Activated CD8-positive, alpha-beta T cell treated with anti-CD3 and anti-CD28 coated beads for 36 hours (primary cell): Measurements from ENCODE around the gene NDUFAF7. TPM values are rescaled to one million over a fixed set of nuclear protein-coding genes. Genes with fewer than 3 reads are reported as not detected.
A peak's percentile ranks its signal among the peaks of the same experiment; 100 is the strongest.

Source experiments
- ATAC-seq: fragments of 200-7000 bp; cut with Tn5 transposase; one replicate; pipeline ENCODE4 v1.10.0; 2021; ENCODE audit warnings: mild to moderate bottlenecking, moderate library complexity
- CTCF ChIA-PET: fragments of 350-600 bp; sonication (Branson Sonifier 250); formaldehyde crosslinking; loops from one replicate; lab custom pipeline; 2021; ENCODE audit warnings: antibody characterized with exemption; lab: Charles Lee
- POLR2A ChIA-PET: fragments of 350-600 bp; sonication (Branson Sonifier 250); formaldehyde crosslinking; loops from one replicate; lab custom pipeline; 2021; ENCODE audit warnings: antibody characterized with exemption; lab: Charles Lee
- DNase-seq: peaks from one replicate; pipeline ENCODE4 v3.0.0-alpha.2; 2020
- H3K27ac Mint-ChIP-seq: one replicate; pipeline ENCODE4 v1.8.0; 2021; ENCODE audit warnings: mild to moderate bottlenecking, mixed read lengths
- H3K27me3 Mint-ChIP-seq: one replicate; pipeline ENCODE4 v1.8.0; 2021; ENCODE audit warnings: mixed read lengths
- H3K36me3 Mint-ChIP-seq: one replicate; pipeline ENCODE4 v1.8.0; 2021; ENCODE audit warnings: low read depth, mixed read lengths
- H3K4me1 Mint-ChIP-seq: one replicate; pipeline ENCODE4 v1.8.0; 2021; ENCODE audit warnings: low read depth, mixed read lengths
- H3K4me3 Mint-ChIP-seq: one replicate; pipeline ENCODE4 v1.8.0; 2021; ENCODE audit warnings: mild to moderate bottlenecking, moderate library complexity, mixed read lengths
- H3K9me3 Mint-ChIP-seq: one replicate; pipeline ENCODE4 v1.8.0; 2021; ENCODE audit warnings: mixed read lengths
- intact Hi-C: fragments of 100-400 bp; cut with micrococcal nuclease; formaldehyde crosslinking; loops from one replicate; pipeline ENCODE4 v1.10.0; 2022
- total RNA-seq, 2 experiments: library from RNA; stranded (reverse); gene quantifications; one replicate each; pipeline ENCODE4 v1.2.3, GENCODE V29; 2021
- TF ChIP-seq, protein P1 (sequence below): fragments of 200-600 bp; IDR thresholded peaks from one replicate; pipeline ENCODE4 v1.8.0; 2022; ENCODE audit warnings: antibody characterized with exemption, mild to moderate bottlenecking

Gene NDUFAF7
- 10 to 100 TPM; 18.4 to 22.5 TPM for total RNA-seq

GRCh38 chr2:37231241-37232130 is at the start of gene NDUFAF7, which contains the start of gene CEBPZ:
NDUFAF7 (plus strand) TSS chr2:37231658; CDS start chr2:37231706, 48 bp downstream.
CEBPZ (minus strand) TSS chr2:37231596; CDS start chr2:37231567, 29 bp downstream.
- Mint-ChIP-seq H3K4me1 (peaks cover 31% of the 10 kb centered on the region), H3K36me3 (peaks cover 35% of the 10 kb centered on the region), H3K4me3 (no peak within 1 kb of the TSS), H3K27me3 (no peaks in the 10 kb centered on the region), H3K9me3 (no peaks in the 10 kb centered on the region), H3K27ac (no peak within 1 kb of the TSS)
- ATAC-seq: peak; percentile 95
- TF ChIP-seq, protein P1, sequence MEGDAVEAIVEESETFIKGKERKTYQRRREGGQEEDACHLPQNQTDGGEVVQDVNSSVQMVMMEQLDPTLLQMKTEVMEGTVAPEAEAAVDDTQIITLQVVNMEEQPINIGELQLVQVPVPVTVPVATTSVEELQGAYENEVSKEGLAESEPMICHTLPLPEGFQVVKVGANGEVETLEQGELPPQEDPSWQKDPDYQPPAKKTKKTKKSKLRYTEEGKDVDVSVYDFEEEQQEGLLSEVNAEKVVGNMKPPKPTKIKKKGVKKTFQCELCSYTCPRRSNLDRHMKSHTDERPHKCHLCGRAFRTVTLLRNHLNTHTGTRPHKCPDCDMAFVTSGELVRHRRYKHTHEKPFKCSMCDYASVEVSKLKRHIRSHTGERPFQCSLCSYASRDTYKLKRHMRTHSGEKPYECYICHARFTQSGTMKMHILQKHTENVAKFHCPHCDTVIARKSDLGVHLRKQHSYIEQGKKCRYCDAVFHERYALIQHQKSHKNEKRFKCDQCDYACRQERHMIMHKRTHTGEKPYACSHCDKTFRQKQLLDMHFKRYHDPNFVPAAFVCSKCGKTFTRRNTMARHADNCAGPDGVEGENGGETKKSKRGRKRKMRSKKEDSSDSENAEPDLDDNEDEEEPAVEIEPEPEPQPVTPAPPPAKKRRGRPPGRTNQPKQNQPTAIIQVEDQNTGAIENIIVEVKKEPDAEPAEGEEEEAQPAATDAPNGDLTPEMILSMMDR: no peak
- ChIA-PET CTCF (interaction anchor here (1.0 to 1.6 kb wide), 3 partner anchors 35 to 75 kb away, joined by 3 to 8 read pairs (median 3); partner anchors contain the start of gene EIF2AK2), POLR2A (interaction anchor here (0.6 to 2.2 kb wide), 13 partner anchors 9 to 145 kb away, joined by 3 to 9 read pairs (median 4); partner anchors contain the start of gene EIF2AK2)
- DNase-seq: peak; percentile 95
- intact Hi-C loops: loop anchor here (5.0 kb wide), 1 partner anchor 34 kb away; the partner anchor contains the start of gene CEBPZOS

- no peak for DNase-seq
- Mint-ChIP-seq H3K27ac (no peak overlapping the region), H3K27me3 (peaks cover 8% of the 10 kb centered on the region), H3K4me1 (peaks cover 5% of the 10 kb centered on the region), H3K4me3 (no peak overlapping the region), H3K9me3 (no peaks in the 10 kb centered on the region), H3K36me3 (no peaks in the 10 kb centered on the region)
- ATAC-seq: no peak
- TF ChIP-seq, protein P1: no peak
- intact Hi-C loops: no loop called here
- CTCF ChIA-PET: interaction anchor here (0.8 to 1.6 kb wide), 3 partner anchors 13 to 214 kb away, joined by 3 to 7 read pairs (median 3); no protein-coding TSS in a partner anchor
- POLR2A ChIA-PET: interaction anchor here (0.6 kb wide), 1 partner anchor 167 kb away, joined by 3 read pairs; no protein-coding TSS in a partner anchor
Observed at GRCh38 chr2:37181726-37182684, 49.5 kb upstream of the NDUFAF7 start.

DNA sequence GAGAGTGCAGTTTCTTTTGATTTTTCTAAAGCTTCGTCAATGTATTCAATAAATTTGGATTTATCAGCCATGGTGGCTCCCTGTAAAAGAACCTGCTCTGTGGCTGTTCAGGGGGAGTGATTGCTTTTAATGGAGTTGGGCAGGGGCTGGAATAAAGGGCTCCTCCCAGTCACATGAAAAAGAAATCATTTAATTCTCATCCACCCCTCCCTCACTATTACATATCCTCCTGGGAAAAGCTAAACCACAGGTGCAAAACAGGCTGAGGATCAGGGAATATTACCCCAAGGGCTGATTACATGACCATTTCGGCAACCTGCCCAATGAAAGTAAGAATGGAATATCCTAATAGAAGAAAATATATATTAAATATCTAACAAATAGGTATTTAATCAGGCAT is 42.9 kb upstream of the NDUFAF7 start, which contains the start of gene SULT6B1:
Gene SULT6B1 (minus strand): TSS at position 101 of the 400 bp plus-strand sequence. CDS start 30 bp downstream, at position 71.
- DNase-seq (no peak), ATAC-seq (no peak)
- H3K27me3 Mint-ChIP-seq: peaks cover 4% of the 10 kb centered on the region
- H3K4me3 Mint-ChIP-seq: no peak within 1 kb of the TSS
- no peaks in the 10 kb centered on the region for H3K9me3 Mint-ChIP-seq
- no peaks in the 10 kb centered on the region for H3K36me3 Mint-ChIP-seq
- intact Hi-C loops: no loop called here
- POLR2A ChIA-PET: interaction anchor here (2.8 kb wide), 1 partner anchor 32 kb away, joined by 8 read pairs; the partner anchor contains the start of gene EIF2AK2
- CTCF ChIA-PET: interaction anchor here (1.1 kb wide), 1 partner anchor 8 kb away, joined by 3 read pairs; no protein-coding TSS in a partner anchor
- H3K4me1 Mint-ChIP-seq: no peaks in the 10 kb centered on the region
- TF ChIP-seq, protein P1: no peak
- no peak within 1 kb of the TSS for H3K27ac Mint-ChIP-seq

GRCh38 chr2:37189452-37190153 is 41.9 kb upstream of the NDUFAF7 start:
- H3K4me3 Mint-ChIP-seq: no peak overlapping the region
- H3K9me3 Mint-ChIP-seq: no peaks in the 10 kb centered on the region
- TF ChIP-seq, protein P1: no peak
- DNase-seq (peak; percentile 26), ATAC-seq (peak; percentile 79)
- no peak overlapping the region for H3K27ac Mint-ChIP-seq
- no peaks in the 10 kb centered on the region for H3K36me3 Mint-ChIP-seq
- intact Hi-C loops: no loop called here
- no peaks in the 10 kb centered on the region for H3K4me1 Mint-ChIP-seq
- ChIA-PET POLR2A (interaction anchor here (0.6 to 2.8 kb wide), 2 partner anchors 33 to 108 kb away, joined by 3 to 8 read pairs; partner anchors contain the start of gene EIF2AK2), CTCF (interaction anchor here (0.8 to 1.1 kb wide), 3 partner anchors 9 to 22 kb away, joined by 3 to 4 read pairs (median 3); no protein-coding TSS in a partner anchor)
- H3K27me3 Mint-ChIP-seq: peaks cover 4% of the 10 kb centered on the region
